DOHH2 (cell line): Measurements from ENCODE around the gene RPP21.

Experiments
- CTCF ChIP-seq: fragments of 200-600 bp; sonication (generic); IDR thresholded peaks from one replicate; pipeline ENCODE4 v1.5.1; 2014; ENCODE audit warnings: antibody characterized with exemption, mild to moderate bottlenecking, low read depth, low read length; ENCODE audit not compliant: poor library complexity, severe bottlenecking
- EZH2phosphoT487 ChIP-seq: fragments of 200-600 bp; sonication (generic); IDR thresholded peaks from 2 replicates; pipeline ENCODE4 v1.6.1; 2017; ENCODE audit warnings: borderline replicate concordance, mild to moderate bottlenecking, antibody characterized with exemption, low read length, moderate library complexity, mixed read lengths

- TF ChIP-seq CTCF, result no peak
- TF ChIP-seq EZH2phosphoT487, result no peak
Observed at GRCh38 chr6:30328397-30328796, 16.6 kb upstream of the RPP21 start.
